NCI-H1048 (cell line): Measurements from ENCODE around the gene CAPRIN1.
"Not testable (repeated sequence)": the region's sequence is repeated elsewhere in the genome, so short reads cannot be mapped to it uniquely, and the experiment has no call there.

Experiments used
- DNase-seq: peaks from one replicate; lab custom pipeline; 2025; lab: John Stamatoyannopoulos, UW

The CAPRIN1 gene

GRCh38 chr11:34052036-34052607, 591 bp downstream of the CAPRIN1 start:
- DNase-seq: peak; percentile 74

- no peak for DNase-seq
These were observed 1.2 kb downstream of the CAPRIN1 start for GRCh38 chr11:34052608-34053160.

- no peak for DNase-seq
These were observed 1.7 kb downstream of the CAPRIN1 start for GRCh38 chr11:34053161-34053686.

GRCh38 chr11:34054351-34054750, 2.8 kb downstream of the CAPRIN1 start:
- not testable (repeated sequence) for DNase-seq

GRCh38 chr11:34055218-34056000, 3.9 kb downstream of the CAPRIN1 start:
- no peak for DNase-seq

GRCh38 chr11:34056672-34057071, 5.1 kb downstream of the CAPRIN1 start:
- DNase-seq: no peak

- DNase-seq: no peak
These were observed 11.7 kb downstream of the CAPRIN1 start for GRCh38 chr11:34063061-34063795.

- DNase-seq: no peak
These were observed 12.8 kb downstream of the CAPRIN1 start for GRCh38 chr11:34064291-34064690.

GRCh38 chr11:34065505-34066203, 14.1 kb downstream of the CAPRIN1 start:
- DNase-seq: no peak

- DNase-seq: not testable (repeated sequence)
These were observed 15.2 kb downstream of the CAPRIN1 start for GRCh38 chr11:34066766-34067165.

GRCh38 chr11:34067383-34068065, 16.0 kb downstream of the CAPRIN1 start:
- no peak for DNase-seq

- DNase-seq: no peak
These were observed 16.6 kb downstream of the CAPRIN1 start for GRCh38 chr11:34068111-34068510.

- not testable (repeated sequence) for DNase-seq
These were observed 19.8 kb downstream of the CAPRIN1 start for GRCh38 chr11:34071306-34071705.

GRCh38 chr11:34072041-34072440, 20.5 kb downstream of the CAPRIN1 start:
- no peak for DNase-seq

GRCh38 chr11:34072832-34073231, 21.3 kb downstream of the CAPRIN1 start:
- no peak for DNase-seq

- DNase-seq: no peak
These were observed 22.9 kb downstream of the CAPRIN1 start for GRCh38 chr11:34074391-34074790.

- no peak for DNase-seq
These were observed 23.8 kb downstream of the CAPRIN1 start for GRCh38 chr11:34075178-34075820.

- DNase-seq: no peak
These were observed 29.1 kb downstream of the CAPRIN1 start for GRCh38 chr11:34080609-34081008.

- DNase-seq: no peak
These were observed 33.1 kb downstream of the CAPRIN1 start for GRCh38 chr11:34084637-34085036.

GRCh38 chr11:34086554-34087283, 35.2 kb downstream of the CAPRIN1 start:
- no peak for DNase-seq
